B cell (primary cell): Measurements from ENCODE around the gene INF2. TPM values are rescaled to one million over a fixed set of nuclear protein-coding genes. Genes with fewer than 3 reads are reported as not detected.
"Not testable (repeated sequence)": the region's sequence is repeated elsewhere in the genome, so short reads cannot be mapped to it uniquely, and the experiment has no call there.

Experiments
- ATAC-seq: fragments of 200-7000 bp; cut with Tn5 transposase; one replicate; pipeline ENCODE4 v1.10.0; 2021; ENCODE audit warnings: low read depth, mild to moderate bottlenecking, moderate number of reproducible peaks, moderate library complexity
- CTCF ChIA-PET: fragments of 350-600 bp; sonication (Branson Sonifier 250); formaldehyde crosslinking; loops from one replicate; lab custom pipeline; 2021; ENCODE audit warnings: antibody characterized with exemption, inconsistent platforms; lab: Charles Lee
- POLR2A ChIA-PET: fragments of 350-600 bp; sonication (Branson Sonifier 250); formaldehyde crosslinking; loops from one replicate; lab custom pipeline; 2021; ENCODE audit warnings: antibody characterized with exemption; lab: Charles Lee
- DNase-seq: peaks from one replicate; pipeline ENCODE4 v3.0.0; 2013
- H2AFZ ChIP-seq: 2 replicates; pipeline ENCODE4 v1.6.1; 2012; ENCODE audit warnings: mild to moderate bottlenecking, low read depth, low read length; ENCODE audit not compliant: insufficient read depth, poor library complexity, severe bottlenecking
- H3K27ac ChIP-seq, 2 donors: 1 replicate in 1 of 2; 2 replicates in 1 of 2; pipeline ENCODE4 v1.5.1; 2012 to 2013; ENCODE audit warnings: low read length in 2 of 2, mild to moderate bottlenecking in 2 of 2, moderate library complexity in 1 of 2
- H3K27me3 ChIP-seq, 4 experiments: fragments of 200-600 bp in 1 of 4; sonication (generic) in 1 of 4; replicated peaks in 1 of 4; 1 replicate in 2 of 4; 2 replicates in 2 of 4; pipeline versions ENCODE4 v1.6.1 to v1.7.0; 2013 to 2016; ENCODE audit warnings: low read length in 3 of 4, mild to moderate bottlenecking in 2 of 4, mixed read lengths in 1 of 4, moderate library complexity in 1 of 4; ENCODE audit not compliant: insufficient read depth in 4 of 4, control insufficient read depth in 3 of 4; ENCODE audit errors: control extremely low read depth in 1 of 4
- H3K36me3 ChIP-seq, 2 experiments: replicated peaks in 1 of 2; 1 replicate in 1 of 2; 2 replicates in 1 of 2; pipeline versions ENCODE4 v1.6.1 to v1.7.1; 2013; ENCODE audit warnings: low read length in 1 of 2; ENCODE audit not compliant: insufficient read depth in 2 of 2, control insufficient read depth in 1 of 2; ENCODE audit errors: control extremely low read depth in 1 of 2, extremely low read depth in 1 of 2
- H3K4me1 ChIP-seq, 2 donors: fragments of 200-600 bp in 1 of 2; sonication (generic) in 1 of 2; 1 replicate in 1 of 2; 2 replicates in 1 of 2; pipeline versions ENCODE4 v1.5.1 to v1.6.1; 2013 to 2017; ENCODE audit warnings: low read length in 2 of 2; ENCODE audit not compliant: control insufficient read depth in 2 of 2, insufficient read depth in 2 of 2
- H3K4me2 ChIP-seq: replicated peaks from 2 replicates; pipeline ENCODE3; 2012; ENCODE audit warnings: mild to moderate bottlenecking, low read depth, low read length; ENCODE audit not compliant: poor library complexity, severe bottlenecking
- H3K4me3 ChIP-seq, 5 experiments: fragments of 200-600 bp in 1 of 5; sonication (generic) in 1 of 5; 1 replicate in 3 of 5; 2 replicates in 2 of 5; pipeline versions ENCODE4 v1.5.1 to v1.7.0; 2011 to 2016; ENCODE audit warnings: low read length in 4 of 5, mild to moderate bottlenecking in 4 of 5, low read depth in 2 of 5, control low read depth in 1 of 5, moderate library complexity in 1 of 5; ENCODE audit not compliant: insufficient read depth in 1 of 5; ENCODE audit errors: control extremely low read depth in 1 of 5, extremely low read depth in 1 of 5
- H3K79me2 ChIP-seq: fragments of 200-600 bp; sonication (generic); one replicate; pipeline ENCODE4 v1.6.0; 2016; ENCODE audit warnings: low read length; ENCODE audit not compliant: control insufficient read depth, insufficient read depth
- H3K9ac ChIP-seq: fragments of 200-600 bp; sonication (generic); 2 replicates; pipeline ENCODE4 v1.6.1; 2017; ENCODE audit warnings: mild to moderate bottlenecking, low read length, moderate library complexity
- H3K9me3 ChIP-seq, 3 donors: one replicate each; pipeline versions ENCODE4 v1.6.1 to v1.7.1; 2013; ENCODE audit warnings: low read length in 2 of 3; ENCODE audit not compliant: control insufficient read depth in 2 of 3, insufficient read depth in 1 of 3; ENCODE audit errors: control extremely low read depth in 1 of 3
- H4K20me1 ChIP-seq: 2 replicates; pipeline ENCODE4 v1.6.0; 2012; ENCODE audit warnings: mild to moderate bottlenecking, low read length; ENCODE audit not compliant: insufficient read depth, control insufficient read depth, poor library complexity, severe bottlenecking
- H3K27ac Mint-ChIP-seq: one replicate; pipeline ENCODE4 v1.8.0; 2021; ENCODE audit warnings: mixed read lengths
- H3K27me3 Mint-ChIP-seq: one replicate; pipeline ENCODE4 v1.8.0; 2021; ENCODE audit warnings: mixed read lengths
- H3K4me1 Mint-ChIP-seq: one replicate; pipeline ENCODE4 v1.8.0; 2021; ENCODE audit warnings: mixed read lengths
- H3K4me3 Mint-ChIP-seq: one replicate; pipeline ENCODE4 v1.8.0; 2021; ENCODE audit warnings: mixed read lengths
- H3K9me3 Mint-ChIP-seq: one replicate; pipeline ENCODE4 v1.8.0; 2022; ENCODE audit warnings: mixed read lengths; ENCODE audit not compliant: insufficient read depth
- EZH2 ChIP-seq: IDR thresholded peaks from 2 replicates; pipeline ENCODE4 v1.6.1; 2012; ENCODE audit warnings: borderline replicate concordance, low read depth, mild to moderate bottlenecking, moderate library complexity, low read length; ENCODE audit not compliant: insufficient read depth, poor library complexity, severe bottlenecking
- WGBS: methylation state at CpG from one replicate; pipeline ENCODE4 v1.1.5; 2013; ENCODE audit warnings: missing lambda C conversion rate; ENCODE audit not compliant: insufficient coverage; 5-methylcytosine and 5-hydroxymethylcytosine counted together
- intact Hi-C: fragments of 100-400 bp; cut with micrococcal nuclease; formaldehyde crosslinking; loops from one replicate; pipeline ENCODE4 v1.10.0; 2022
- polyA plus RNA-seq: library from polyadenylated mRNA; depleted of rRNA; stranded (reverse); fragments of >200 nt; gene quantifications from 2 replicates; pipeline ENCODE4 v1.2.3, GENCODE V29; 2012
- total RNA-seq, 2 donors: library from RNA; stranded (reverse); fragments of 120-200 nt in 1 of 2; gene quantifications; 1 replicate in 1 of 2; 2 replicates in 1 of 2; pipeline versions ENCODE4 v1.2.3 to v1.2.4, GENCODE V29; 2013 to 2022
- TF ChIP-seq, protein P1 (sequence below): fragments of 200-600 bp; IDR thresholded peaks from one replicate; pipeline ENCODE4 v1.8.0; 2022; ENCODE audit warnings: antibody characterized with exemption, mild to moderate bottlenecking

INF2 gene
- total and polyA plus RNA-seq, 2 donors (not counting 1 experiment from before 2014, with no cell fraction given) = 90.2 to 100 TPM

GRCh38 chr14:104665657-104666522 is 23.5 kb upstream of the INF2 start:
- CTCF ChIA-PET = interaction anchor here (0.7 to 4.5 kb wide), 10 partner anchors 9 to 85 kb away, joined by 3 to 64 read pairs (median 6); no protein-coding TSS in a partner anchor
- Mint-ChIP-seq H3K27me3 (no peaks in the 10 kb centered on the region), H3K9me3 (no peaks in the 10 kb centered on the region), H3K4me1 (peaks cover 45% of the 10 kb centered on the region), H3K4me3 (peak overlapping the region; percentile 73), H3K27ac (peak overlapping the region; percentile 89)
- Histone ChIP-seq H3K9ac (peak overlapping the region; percentile 3), H3K4me3 (peak overlapping the region in 2 of 5 experiments; percentile 5 to 15), H3K27me3 (no peaks in the 10 kb centered on the region), H3K4me2 (peak overlapping the region; percentile 62), H3K4me1 (peaks cover 40 to 49% of the 10 kb centered on the region in 2 donors), H3K9me3 (peaks cover 0 to 13% (median 0%) of the 10 kb centered on the region in 3 donors), H3K79me2 (no peaks in the 10 kb centered on the region), H3K27ac (peak overlapping the region; percentile 52 to 65), H3K36me3 (no peaks in the 10 kb centered on the region), H2AFZ (peak overlapping the region; percentile 76), H4K20me1 (no peaks in the 10 kb centered on the region)
- peak; percentile 50 for ATAC-seq
- TF ChIP-seq, protein P1, sequence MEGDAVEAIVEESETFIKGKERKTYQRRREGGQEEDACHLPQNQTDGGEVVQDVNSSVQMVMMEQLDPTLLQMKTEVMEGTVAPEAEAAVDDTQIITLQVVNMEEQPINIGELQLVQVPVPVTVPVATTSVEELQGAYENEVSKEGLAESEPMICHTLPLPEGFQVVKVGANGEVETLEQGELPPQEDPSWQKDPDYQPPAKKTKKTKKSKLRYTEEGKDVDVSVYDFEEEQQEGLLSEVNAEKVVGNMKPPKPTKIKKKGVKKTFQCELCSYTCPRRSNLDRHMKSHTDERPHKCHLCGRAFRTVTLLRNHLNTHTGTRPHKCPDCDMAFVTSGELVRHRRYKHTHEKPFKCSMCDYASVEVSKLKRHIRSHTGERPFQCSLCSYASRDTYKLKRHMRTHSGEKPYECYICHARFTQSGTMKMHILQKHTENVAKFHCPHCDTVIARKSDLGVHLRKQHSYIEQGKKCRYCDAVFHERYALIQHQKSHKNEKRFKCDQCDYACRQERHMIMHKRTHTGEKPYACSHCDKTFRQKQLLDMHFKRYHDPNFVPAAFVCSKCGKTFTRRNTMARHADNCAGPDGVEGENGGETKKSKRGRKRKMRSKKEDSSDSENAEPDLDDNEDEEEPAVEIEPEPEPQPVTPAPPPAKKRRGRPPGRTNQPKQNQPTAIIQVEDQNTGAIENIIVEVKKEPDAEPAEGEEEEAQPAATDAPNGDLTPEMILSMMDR = peak; percentile 57
- no peak for TF ChIP-seq EZH2
- 63% methylated on average over 20 of the region's 27 CpGs for WGBS
- intact Hi-C loops = loop anchor here (1.0 to 2.0 kb wide), 3 partner anchors 11 to 42 kb away; no protein-coding TSS in a partner anchor
- peak; percentile 72 for DNase-seq
- POLR2A ChIA-PET = interaction anchor here (0.7 to 1.7 kb wide), 4 partner anchors 8 to 269 kb away, joined by 5 to 17 read pairs (median 6); no protein-coding TSS in a partner anchor

DNA sequence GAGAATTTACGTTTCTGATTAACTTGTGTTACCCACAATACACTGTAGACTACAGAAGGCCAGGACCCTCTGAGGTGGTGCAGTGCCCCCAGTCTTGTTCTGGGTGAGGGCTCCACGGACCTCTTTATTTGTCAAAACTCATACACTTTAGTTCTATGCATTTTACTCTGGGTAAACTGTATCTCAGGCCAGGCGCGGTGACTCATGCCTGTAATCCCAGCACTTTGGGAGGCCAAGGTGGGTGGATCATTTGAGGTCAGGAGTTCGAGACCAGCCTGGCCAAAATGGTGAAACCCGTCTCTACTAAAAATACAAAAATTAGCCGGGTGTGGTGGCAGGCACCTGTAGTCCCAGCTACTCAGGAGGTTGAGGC is 22.9 kb upstream of the INF2 start:
- peak overlapping the region; percentile 76 for H2AFZ ChIP-seq
- ChIA-PET POLR2A (interaction anchor here (0.7 to 1.7 kb wide), 3 partner anchors 9 to 268 kb away, joined by 6 to 17 read pairs (median 7); no protein-coding TSS in a partner anchor), CTCF (interaction anchor here (0.7 to 4.5 kb wide), 9 partner anchors 10 to 59 kb away, joined by 3 to 64 read pairs (median 8); no protein-coding TSS in a partner anchor)
- H3K4me3 Mint-ChIP-seq = peak overlapping the region; percentile 34
- H3K27me3 ChIP-seq, H4K20me1 ChIP-seq, ATAC-seq, DNase-seq, H3K36me3 ChIP-seq, H3K79me2 ChIP-seq, H3K4me3 ChIP-seq, H3K27me3 Mint-ChIP-seq, H3K9ac ChIP-seq, intact Hi-C loops, H3K9me3 Mint-ChIP-seq: not testable (repeated sequence)
- H3K4me1 ChIP-seq = peaks cover 34 to 43% of the 10 kb centered on the region in 2 donors
- peak overlapping the region; percentile 89 for H3K27ac Mint-ChIP-seq
- peak overlapping the region in 1 of 2 donors; percentile 52 for H3K27ac ChIP-seq
- H3K9me3 ChIP-seq = peaks cover 0 to 13% (median 0%) of the 10 kb centered on the region in 3 donors
- H3K4me1 Mint-ChIP-seq = peaks cover 40% of the 10 kb centered on the region
- peak overlapping the region; percentile 62 for H3K4me2 ChIP-seq
- WGBS = 67% methylated on average over 1 of the region's 7 CpGs
